HepG2 (cell line): ENCODE data around the gene SAMD9L. TPM values are rescaled to one million over a fixed set of nuclear protein-coding genes. Genes with fewer than 3 reads are reported as not detected.

Source experiments
- ATAC-seq: fragments of 200-7000 bp; cut with Tn5 transposase; 3 replicates; pipeline ENCODE4 v1.9.1; 2020; ENCODE audit warnings: mild to moderate bottlenecking, moderate library complexity
- BruUV-seq: library from RNA; stranded (reverse); fragments of 400-500 nt; replicated peaks from 2 replicates; lab custom pipeline; 2021; lab: Mats Ljungman, UMichigan
- CTCF ChIA-PET: fragments of 300-600 bp; formaldehyde crosslinking; extraction: SDS; loops from one replicate; lab custom pipeline; 2021; ENCODE audit warnings: low total read pairs, inconsistent platforms, low intra/inter-chr PET ratio; lab: Yijun Ruan, JAX
- POLR2A ChIA-PET: fragments of 350-600 bp; sonication (Branson Sonifier 250); formaldehyde crosslinking; loops from one replicate; lab custom pipeline; 2020; ENCODE audit warnings: antibody characterized with exemption, inconsistent platforms; lab: Yijun Ruan, JAX
- DNase-seq: peaks from one replicate; pipeline ENCODE4 v3.0.0-alpha.2; 2015; ENCODE audit warnings: low spot score
- FAIRE-seq: peaks from 3 replicates; lab custom pipeline; 2011; peaks lifted over from hg19 to GRCh38; lab: Jason Lieb, UNC
- H2AFZ ChIP-seq: one replicate; pipeline ENCODE4 v1.6.1; 2011; ENCODE audit warnings: low read length, inconsistent platforms
- H3K27ac ChIP-seq: fragments of 300-600 bp; 3 replicates; pipeline ENCODE4 v1.8.0; 2011; ENCODE audit warnings: mixed run types, mild to moderate bottlenecking, mixed read lengths, low read length, inconsistent platforms; ENCODE audit not compliant: insufficient read depth; ENCODE audit errors: extremely low read length
- H3K27me3 ChIP-seq, 2 experiments: fragments of 200-600 bp in 1 of 2; 2 replicates in 1 of 2; 3 replicates in 1 of 2; pipeline versions ENCODE4 v1.6.0 to v1.8.0; 2011; ENCODE audit warnings: low read length in 2 of 2, mild to moderate bottlenecking in 2 of 2, moderate library complexity in 2 of 2, inconsistent platforms in 1 of 2; ENCODE audit not compliant: insufficient read depth in 2 of 2, control insufficient read depth in 1 of 2
- H3K36me3 ChIP-seq, 2 experiments: fragments of 200-600 bp in 1 of 2; replicated peaks in 1 of 2; 2 replicates in 1 of 2; 3 replicates in 1 of 2; pipeline versions ENCODE4 v1.5.1 to v1.8.0; 2011; ENCODE audit warnings: low read length in 2 of 2, inconsistent platforms in 1 of 2; ENCODE audit not compliant: insufficient read depth in 2 of 2, control insufficient read depth in 1 of 2
- H3K4me1 ChIP-seq: 2 replicates; pipeline ENCODE4 v1.5.1; 2012; ENCODE audit warnings: low read length, inconsistent platforms; ENCODE audit not compliant: insufficient read depth
- H3K4me2 ChIP-seq: 2 replicates; pipeline ENCODE4 v1.6.0; 2011; ENCODE audit warnings: low read depth, low read length, inconsistent platforms
- H3K4me3 ChIP-seq, 3 experiments: fragments of 200-600 bp in 1 of 3; sonication (generic), shearing (Covaris generic) in 1 of 3; replicated peaks in 1 of 3; 2 replicates each; pipeline ENCODE4 v1.5.1; 2011 to 2016; ENCODE audit warnings: low read length in 3 of 3, inconsistent platforms in 2 of 3, low read depth in 2 of 3, mild to moderate bottlenecking in 2 of 3, control low read depth in 1 of 3, mixed read lengths in 1 of 3; ENCODE audit not compliant: insufficient read depth in 1 of 3
- H3K79me2 ChIP-seq: one replicate; pipeline ENCODE4 v1.6.1; 2011; ENCODE audit warnings: low read length, inconsistent platforms; ENCODE audit not compliant: insufficient read depth
- H3K9ac ChIP-seq: 2 replicates; pipeline ENCODE4 v1.6.0; 2011; ENCODE audit warnings: mild to moderate bottlenecking, low read depth, low read length, inconsistent platforms; ENCODE audit not compliant: insufficient read depth
- H3K9me3 ChIP-seq: 2 replicates; pipeline ENCODE4 v1.5.1; 2012; ENCODE audit warnings: mild to moderate bottlenecking, low read length
- H4K20me1 ChIP-seq: 2 replicates; pipeline ENCODE4 v1.6.0; 2011; ENCODE audit warnings: inconsistent platforms, mild to moderate bottlenecking, low read length, moderate library complexity; ENCODE audit not compliant: insufficient read depth
- BRF2 ChIP-seq: sonication (generic); formaldehyde crosslinking; IDR thresholded peaks from 2 replicates; pipeline ENCODE4 v1.8.1; 2022; ENCODE audit warnings: mild to moderate bottlenecking, missing genetic modification reagents
- CSRNP2 ChIP-seq: sonication (generic); formaldehyde crosslinking; conservative IDR thresholded peaks from 2 replicates; pipeline ENCODE4 v1.8.0; 2022; ENCODE audit warnings: low read depth, missing genetic modification reagents
- IRX3 ChIP-seq: sonication (generic); formaldehyde crosslinking; IDR thresholded peaks from 2 replicates; pipeline ENCODE4 v1.8.1; 2023; ENCODE audit warnings: mild to moderate bottlenecking, low read depth, missing genetic modification reagents, borderline replicate concordance
- KAT8 ChIP-seq: IDR thresholded peaks from 2 replicates; pipeline ENCODE4 v1.6.1; 2016; ENCODE audit warnings: missing genetic modification reagents, missing compliant biosample characterization
- PAWR ChIP-seq: sonication (generic); formaldehyde crosslinking; IDR thresholded peaks from 2 replicates; pipeline ENCODE4 v1.4.0; 2020; ENCODE audit warnings: missing genetic modification reagents, mild to moderate bottlenecking, borderline replicate concordance
- SP140L ChIP-seq: sonication (generic); formaldehyde crosslinking; IDR thresholded peaks from 2 replicates; pipeline ENCODE4 v1.4.0; 2020; ENCODE audit warnings: missing genetic modification reagents, borderline replicate concordance
- WIZ ChIP-seq: sonication (generic); formaldehyde crosslinking; IDR thresholded peaks from 2 replicates; pipeline ENCODE4 v1.5.1; 2020; ENCODE audit warnings: mild to moderate bottlenecking, missing genetic modification reagents
- ZEB1 ChIP-seq: IDR thresholded peaks from 2 replicates; pipeline ENCODE4 v1.6.1; 2012; ENCODE audit warnings: mild to moderate bottlenecking, low read depth, inconsistent platforms; ENCODE audit not compliant: insufficient replicate concordance
- ZNF337 ChIP-seq: sonication (generic); formaldehyde crosslinking; IDR thresholded peaks from 2 replicates; pipeline ENCODE4 v1.5.1; 2020; ENCODE audit warnings: missing genetic modification reagents, low read depth, mild to moderate bottlenecking, borderline replicate concordance
- ZNF33A ChIP-seq: sonication (generic); formaldehyde crosslinking; IDR thresholded peaks from 2 replicates; pipeline ENCODE4 v1.5.1; 2020; ENCODE audit warnings: missing genetic modification reagents, mild to moderate bottlenecking, moderate library complexity, borderline replicate concordance
- ZNF563 ChIP-seq: sonication (generic); formaldehyde crosslinking; IDR thresholded peaks from 2 replicates; pipeline ENCODE4 v1.8.0; 2022; ENCODE audit warnings: mild to moderate bottlenecking, moderate library complexity, missing genetic modification reagents
- WGBS: methylation state at CpG from one replicate; pipeline ENCODE4 v1.1.6; 2017; ENCODE audit warnings: low lambda C conversion rate; 5-methylcytosine and 5-hydroxymethylcytosine counted together
- in situ Hi-C: cut with HindIII; loops from 2 replicates; pipeline ENCODE4 v1.10.0; 2017; ENCODE audit warnings: low pct_unique_long_range_greater_than_20kb; ENCODE audit not compliant: extremely low pct_ligation_motif_present
- intact Hi-C: fragments of 100-400 bp; cut with micrococcal nuclease; formaldehyde crosslinking; loops from one replicate; pipeline ENCODE4 v1.10.0; 2022; ENCODE audit not compliant: unreplicated experiment
- polyA plus RNA-seq, 8 experiments: library from polyadenylated mRNA; depleted of rRNA in 3 of 8; stranded (reverse) in 7 of 8; unstranded in 1 of 8; fragments of >200 nt; fragmentation: Illumina TruSeq in 4 of 8; extraction: Trizol in 4 of 8; gene quantifications; 2 replicates each; pipeline versions ENCODE4 v1.2.1 to v1.2.3, GENCODE V29; 2011 to 2016; ENCODE audit warnings: low read depth in 4 of 8, missing spikeins in 1 of 8, mixed read lengths in 1 of 8; ENCODE audit not compliant: insufficient read depth in 1 of 8
- total RNA-seq, 5 experiments: library from RNA; depleted of rRNA; stranded (reverse); fragments of >200 nt; fragmentation: Illumina TruSeq; extraction: Trizol; gene quantifications; 2 replicates each; pipeline ENCODE4 v1.2.3, GENCODE V29; 2016; ENCODE audit warnings: low read depth in 1 of 5
- TF ChIP-seq, protein P1 (sequence below): sonication (generic); formaldehyde crosslinking; IDR thresholded peaks from 2 replicates; pipeline ENCODE4 v1.4.0; 2020; ENCODE audit warnings: missing genetic modification reagents
- TF ChIP-seq, protein P2 (sequence below): sonication (generic); formaldehyde crosslinking; IDR thresholded peaks from 2 replicates; pipeline ENCODE4 v1.9.0; 2022; ENCODE audit warnings: low read depth, missing genetic modification reagents

The SAMD9L gene
- total and polyA plus RNA-seq, 2 of the 13 experiments (the other 11 are each of a cell fraction or from before 2014, with no cell fraction given): not detected

DNA sequence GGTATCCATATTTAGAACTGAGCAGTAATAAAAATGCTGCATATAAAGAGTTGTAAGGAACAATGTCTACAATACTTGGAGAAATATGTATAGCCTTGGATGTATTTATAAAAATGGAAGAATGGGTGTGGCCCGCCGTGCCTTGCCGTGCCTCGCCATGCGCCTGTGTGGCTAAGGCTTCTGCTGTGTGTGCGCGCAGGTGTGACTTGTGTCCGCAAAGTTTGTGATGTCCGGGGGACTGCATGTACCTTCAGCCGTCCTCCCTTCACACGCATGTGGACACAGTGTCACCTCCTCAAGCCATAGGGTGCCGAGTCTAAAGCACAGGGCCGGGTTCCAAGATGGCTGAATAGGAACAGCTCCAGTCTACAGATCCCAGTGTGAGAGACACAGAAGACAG is 40.2 kb downstream of the SAMD9L start:
- BruUV-seq: no TSS peak
- Histone ChIP-seq H3K36me3 (no peaks in the 10 kb centered on the region), H3K9me3 (no peaks in the 10 kb centered on the region), H3K4me1 (no peaks in the 10 kb centered on the region), H3K27ac (no peak overlapping the region), H3K4me3 (no peak overlapping the region), H2AFZ (no peak overlapping the region), H3K27me3 (no peaks in the 10 kb centered on the region), H4K20me1 (no peaks in the 10 kb centered on the region), H3K4me2 (no peak overlapping the region), H3K9ac (no peak overlapping the region), H3K79me2 (no peaks in the 10 kb centered on the region)
- intact Hi-C loops (no loop called here), in situ Hi-C loops (no loop called here)
- FAIRE-seq (no peak), DNase-seq (no peak), ATAC-seq (no peak)
- CTCF ChIA-PET: no interaction called here
- 79% methylated on average over 11 of the region's 13 CpGs for WGBS
- TF ChIP-seq ZNF33A (CRISPR knock-in tag) (no peak), PAWR (CRISPR knock-in tag) (no peak), ZEB1 (no peak), CSRNP2 (CRISPR knock-in tag) (no peak), IRX3 (CRISPR knock-in tag) (no peak), KAT8 (CRISPR knock-in tag) (no peak), ZNF337 (CRISPR knock-in tag) (no peak), SP140L (CRISPR knock-in tag) (no peak), BRF2 (CRISPR knock-in tag) (no peak), ZNF563 (no peak), WIZ (no peak)
- TF ChIP-seq, protein P1, sequence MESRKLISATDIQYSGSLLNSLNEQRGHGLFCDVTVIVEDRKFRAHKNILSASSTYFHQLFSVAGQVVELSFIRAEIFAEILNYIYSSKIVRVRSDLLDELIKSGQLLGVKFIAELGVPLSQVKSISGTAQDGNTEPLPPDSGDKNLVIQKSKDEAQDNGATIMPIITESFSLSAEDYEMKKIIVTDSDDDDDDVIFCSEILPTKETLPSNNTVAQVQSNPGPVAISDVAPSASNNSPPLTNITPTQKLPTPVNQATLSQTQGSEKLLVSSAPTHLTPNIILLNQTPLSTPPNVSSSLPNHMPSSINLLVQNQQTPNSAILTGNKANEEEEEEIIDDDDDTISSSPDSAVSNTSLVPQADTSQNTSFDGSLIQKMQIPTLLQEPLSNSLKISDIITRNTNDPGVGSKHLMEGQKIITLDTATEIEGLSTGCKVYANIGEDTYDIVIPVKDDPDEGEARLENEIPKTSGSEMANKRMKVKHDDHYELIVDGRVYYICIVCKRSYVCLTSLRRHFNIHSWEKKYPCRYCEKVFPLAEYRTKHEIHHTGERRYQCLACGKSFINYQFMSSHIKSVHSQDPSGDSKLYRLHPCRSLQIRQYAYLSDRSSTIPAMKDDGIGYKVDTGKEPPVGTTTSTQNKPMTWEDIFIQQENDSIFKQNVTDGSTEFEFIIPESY: no peak
- TF ChIP-seq, protein P2, sequence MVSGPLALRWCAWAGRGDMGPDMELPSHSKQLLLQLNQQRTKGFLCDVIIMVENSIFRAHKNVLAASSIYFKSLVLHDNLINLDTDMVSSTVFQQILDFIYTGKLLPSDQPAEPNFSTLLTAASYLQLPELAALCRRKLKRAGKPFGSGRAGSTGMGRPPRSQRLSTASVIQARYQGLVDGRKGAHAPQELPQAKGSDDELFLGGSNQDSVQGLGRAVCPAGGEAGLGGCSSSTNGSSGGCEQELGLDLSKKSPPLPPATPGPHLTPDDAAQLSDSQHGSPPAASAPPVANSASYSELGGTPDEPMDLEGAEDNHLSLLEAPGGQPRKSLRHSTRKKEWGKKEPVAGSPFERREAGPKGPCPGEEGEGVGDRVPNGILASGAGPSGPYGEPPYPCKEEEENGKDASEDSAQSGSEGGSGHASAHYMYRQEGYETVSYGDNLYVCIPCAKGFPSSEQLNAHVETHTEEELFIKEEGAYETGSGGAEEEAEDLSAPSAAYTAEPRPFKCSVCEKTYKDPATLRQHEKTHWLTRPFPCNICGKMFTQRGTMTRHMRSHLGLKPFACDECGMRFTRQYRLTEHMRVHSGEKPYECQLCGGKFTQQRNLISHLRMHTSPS (CRISPR knock-in tag): no peak
- POLR2A ChIA-PET: no interaction called here
